H1 (cell line): ENCODE measurements around the gene ERAS. TPM values are rescaled to one million over a fixed set of nuclear protein-coding genes. Genes with fewer than 3 reads are reported as not detected.

Experiments
- CTCF ChIA-PET: fragments of 300-600 bp; sonication (Branson Sonifier 250); formaldehyde crosslinking; loops from one replicate; lab custom pipeline; 2021; ENCODE audit not compliant: partially characterized antibody; lab: Charles Lee
- POLR2A ChIA-PET: fragments of 300-600 bp; sonication (Branson Sonifier 250); formaldehyde crosslinking; loops from one replicate; lab custom pipeline; 2021; ENCODE audit warnings: inconsistent platforms; ENCODE audit not compliant: partially characterized antibody; lab: Charles Lee
- DNase-seq, 2 experiments: peaks; one replicate each; pipeline versions ENCODE4 v3.0.0 to v3.0.0-alpha.2; 2010 to 2022; ENCODE audit warnings: low spot score in 2 of 2, low read depth in 1 of 2, mixed read lengths in 1 of 2
- FAIRE-seq: peaks from 2 replicates; lab custom pipeline; 2011; peaks lifted over from hg19 to GRCh38; lab: Jason Lieb, UNC
- H2AFZ ChIP-seq: 2 replicates; pipeline ENCODE4 v1.8.1; 2012; ENCODE audit warnings: low read length, inconsistent platforms
- H2AK5ac ChIP-seq: 2 replicates; pipeline ENCODE4 v1.6.1; 2013; ENCODE audit warnings: low read depth, low read length
- H2BK120ac ChIP-seq: replicated peaks from 2 replicates; pipeline ENCODE3; 2013; ENCODE audit warnings: low read depth, low read length, inconsistent platforms
- H2BK12ac ChIP-seq: 2 replicates; pipeline ENCODE4 v1.6.1; 2013; ENCODE audit warnings: low read depth, low read length
- H2BK15ac ChIP-seq: 2 replicates; pipeline ENCODE4 v1.6.1; 2013; ENCODE audit warnings: low read length
- H2BK20ac ChIP-seq: 2 replicates; pipeline ENCODE4 v1.6.1; 2013; ENCODE audit warnings: low read length
- H2BK5ac ChIP-seq: 2 replicates; pipeline ENCODE4 v1.6.1; 2013; ENCODE audit warnings: low read depth, low read length
- H3K14ac ChIP-seq: 2 replicates; pipeline ENCODE4 v1.6.1; 2013; ENCODE audit warnings: inconsistent platforms; ENCODE audit not compliant: insufficient read length
- H3K18ac ChIP-seq: 2 replicates; pipeline ENCODE4 v1.6.1; 2013; ENCODE audit warnings: low read length; ENCODE audit errors: extremely low read depth
- H3K23ac ChIP-seq: 2 replicates; pipeline ENCODE4 v1.6.1; 2013; ENCODE audit warnings: inconsistent platforms; ENCODE audit not compliant: insufficient read length
- H3K23me2 ChIP-seq: 2 replicates; pipeline ENCODE4 v1.6.1; 2013; ENCODE audit warnings: low read depth, low read length
- H3K27ac ChIP-seq: 2 replicates; pipeline ENCODE4 v1.6.1; 2011; ENCODE audit warnings: low read depth, low read length, inconsistent platforms
- H3K27me3 ChIP-seq, 4 experiments: replicated peaks in 1 of 4; 1 replicate in 1 of 4; 2 replicates in 3 of 4; pipeline versions ENCODE4 v1.6.1 to v1.8.1; 2011 to 2013; ENCODE audit warnings: low read length in 3 of 4, mild to moderate bottlenecking in 3 of 4, inconsistent platforms in 2 of 4, mixed read lengths in 2 of 4, moderate library complexity in 1 of 4; ENCODE audit not compliant: control insufficient read depth in 3 of 4, insufficient read depth in 3 of 4; ENCODE audit errors: extremely low read depth in 1 of 4
- H3K36me3 ChIP-seq, 4 experiments: 2 replicates each; pipeline versions ENCODE4 v1.6.1 to v1.8.1; 2011 to 2013; ENCODE audit warnings: mild to moderate bottlenecking in 4 of 4, low read length in 3 of 4, moderate library complexity in 2 of 4, control low read depth in 1 of 4, inconsistent platforms in 1 of 4; ENCODE audit not compliant: insufficient read depth in 4 of 4, control insufficient read depth in 2 of 4
- H3K4ac ChIP-seq: replicated peaks from 2 replicates; pipeline ENCODE3; 2013; ENCODE audit warnings: low read length, low read depth, mixed read lengths, inconsistent platforms; ENCODE audit not compliant: insufficient read length
- H3K4me1 ChIP-seq, 4 experiments: replicated peaks in 1 of 4; 1 replicate in 1 of 4; 2 replicates in 3 of 4; pipeline versions ENCODE4 v1.6.1 to v1.8.1; 2011 to 2013; ENCODE audit warnings: low read length in 3 of 4, inconsistent platforms in 2 of 4, mixed read lengths in 1 of 4; ENCODE audit not compliant: insufficient read depth in 4 of 4, control insufficient read depth in 3 of 4
- H3K4me2 ChIP-seq, 2 experiments: 2 replicates each; pipeline versions ENCODE4 v1.6.1 to v1.8.1; 2011 to 2013; ENCODE audit warnings: low read depth in 2 of 2, low read length in 2 of 2, control low read depth in 1 of 2, inconsistent platforms in 1 of 2, mild to moderate bottlenecking in 1 of 2; ENCODE audit not compliant: insufficient read depth in 1 of 2
- H3K4me3 ChIP-seq, 4 experiments: fragments of 200-600, 300-600 bp in 1 of 4; sonication (generic), shearing (Covaris generic), sonication (Bioruptor Twin) in 1 of 4; 2 replicates each; pipeline versions ENCODE4 v1.5.1 to v1.8.1; 2011 to 2016; ENCODE audit warnings: low read length in 4 of 4, low read depth in 3 of 4, control low read depth in 2 of 4, inconsistent platforms in 2 of 4, mild to moderate bottlenecking in 2 of 4, mixed read lengths in 1 of 4, moderate library complexity in 1 of 4; ENCODE audit not compliant: insufficient read depth in 2 of 4; ENCODE audit errors: extremely low read depth in 1 of 4
- H3K56ac ChIP-seq: replicated peaks from 2 replicates; pipeline ENCODE3; 2013; ENCODE audit warnings: low read depth, mild to moderate bottlenecking, mixed read lengths, low read length, inconsistent platforms; ENCODE audit not compliant: insufficient read length
- H3K79me1 ChIP-seq: 2 replicates; pipeline ENCODE4 v1.6.1; 2013; ENCODE audit warnings: low read depth, low read length, control low read depth
- H3K79me2 ChIP-seq, 2 experiments: 2 replicates each; pipeline versions ENCODE4 v1.6.1 to v1.8.1; 2012 to 2013; ENCODE audit warnings: low read length in 2 of 2, mild to moderate bottlenecking in 2 of 2, inconsistent platforms in 1 of 2; ENCODE audit not compliant: insufficient read depth in 2 of 2, control insufficient read depth in 1 of 2
- H3K9ac ChIP-seq, 4 experiments: replicated peaks in 1 of 4; 1 replicate in 1 of 4; 2 replicates in 3 of 4; pipeline versions ENCODE4 v1.6.1 to v1.8.1; 2011 to 2013; ENCODE audit warnings: low read depth in 3 of 4, low read length in 3 of 4, control low read depth in 2 of 4, mild to moderate bottlenecking in 2 of 4, moderate library complexity in 2 of 4, inconsistent platforms in 1 of 4; ENCODE audit errors: extremely low read depth in 1 of 4
- H3K9me3 ChIP-seq, 2 experiments: 2 replicates each; pipeline versions ENCODE4 v1.6.1 to v1.8.1; 2012 to 2013; ENCODE audit warnings: mild to moderate bottlenecking in 2 of 2, moderate library complexity in 2 of 2, control low read depth in 1 of 2, inconsistent platforms in 1 of 2, low read depth in 1 of 2, low read length in 1 of 2, mixed read lengths in 1 of 2; ENCODE audit not compliant: insufficient read depth in 2 of 2
- H4K20me1 ChIP-seq, 2 experiments: replicated peaks in 1 of 2; 2 replicates each; pipeline versions ENCODE3 to v1.8.1; 2011 to 2013; ENCODE audit warnings: inconsistent platforms in 2 of 2, low read length in 2 of 2, mild to moderate bottlenecking in 1 of 2; ENCODE audit not compliant: insufficient read depth in 2 of 2, control insufficient read depth in 1 of 2
- H4K5ac ChIP-seq: 2 replicates; pipeline ENCODE4 v1.6.1; 2013; ENCODE audit warnings: low read length, low read depth, mixed read lengths, inconsistent platforms; ENCODE audit not compliant: insufficient read length
- H4K8ac ChIP-seq: 2 replicates; pipeline ENCODE4 v1.8.0; 2013; ENCODE audit warnings: mild to moderate bottlenecking, moderate library complexity, low read length, inconsistent platforms; ENCODE audit not compliant: insufficient read depth; ENCODE audit errors: extremely low read depth
- H4K91ac ChIP-seq: replicated peaks from 2 replicates; pipeline ENCODE3; 2013; ENCODE audit warnings: low read length, mixed read lengths, inconsistent platforms; ENCODE audit not compliant: insufficient read length
- ATF3 ChIP-seq: IDR thresholded peaks from 2 replicates; pipeline ENCODE4 v1.6.1; 2011; ENCODE audit warnings: low read depth, mild to moderate bottlenecking, low read length; ENCODE audit not compliant: insufficient read depth
- CTBP2 ChIP-seq: IDR thresholded peaks from 2 replicates; pipeline ENCODE4 v1.7.0; 2011; ENCODE audit warnings: borderline replicate concordance, mild to moderate bottlenecking, moderate library complexity, mixed read lengths, low read length; ENCODE audit not compliant: insufficient read depth, insufficient read length
- E2F6 ChIP-seq: IDR thresholded peaks from 2 replicates; pipeline ENCODE4 v1.6.1; 2012; ENCODE audit warnings: inconsistent platforms
- EGR1 ChIP-seq: IDR thresholded peaks from 2 replicates; pipeline ENCODE4 v1.6.1; 2011; ENCODE audit warnings: low read depth, low read length, borderline replicate concordance
- HDAC6 ChIP-seq: IDR thresholded peaks from one replicate; pipeline ENCODE4 v1.7.1; 2012; ENCODE audit warnings: low read depth, mild to moderate bottlenecking, inconsistent platforms, low read length, moderate library complexity
- TAF1 ChIP-seq: IDR thresholded peaks from 2 replicates; pipeline ENCODE4 v1.6.1; 2011; ENCODE audit warnings: mild to moderate bottlenecking, low read depth, low read length
- WGBS, 2 experiments: shearing (Covaris generic) in 1 of 2; methylation state at CpG; one replicate each; pipeline versions ENCODE4 v1.1.6 to v1.1.7; 2013 to 2015; ENCODE audit warnings: low lambda C conversion rate in 2 of 2, mixed read lengths in 2 of 2, inconsistent platforms in 1 of 2, low coverage in 1 of 2, missing lambda C conversion rate in 1 of 2; ENCODE audit not compliant: insufficient replicate concordance in 2 of 2, insufficient coverage in 1 of 2, insufficient read length in 1 of 2; ENCODE audit errors: extremely low coverage in 1 of 2, missing lambda C conversion rate in 1 of 2; 5-methylcytosine and 5-hydroxymethylcytosine counted together
- polyA plus RNA-seq, 7 experiments: library from polyadenylated mRNA; depleted of rRNA in 3 of 7; stranded (reverse) in 5 of 7; unstranded in 2 of 7; fragments of >200 nt in 5 of 7; fragments of 200-250 nt in 2 of 7; gene quantifications; 1 replicate in 5 of 7; 2 replicates in 1 of 7; 4 replicates in 1 of 7; pipeline versions ENCODE4 v1.2.1 to v1.2.3, GENCODE V29; 2011 to 2013; ENCODE audit warnings: missing spikeins in 2 of 7, mixed read lengths in 2 of 7
- total RNA-seq: library from RNA; stranded (reverse); fragmentation: NEBNext Ultra II Directional; extraction: Animal tissue kit (Norgen Biotek cat#: 25700); gene quantifications from 2 replicates; pipeline ENCODE4 v1.2.1, GENCODE V29; 2021

ERAS gene
- total and polyA plus RNA-seq, 2 of the 8 experiments (the other 6 are each of a cell fraction or from before 2014, with no cell fraction given), result 0.70 TPM; not detected in 1

- H4K91ac ChIP-seq, result no peak within 1 kb of the TSS
- H3K56ac ChIP-seq, result no peak within 1 kb of the TSS
Measured at GRCh38 chrX:48786341-48786800, 39.9 kb upstream of the ERAS start, which contains the start of gene GATA1. TSS of gene GATA1 (plus strand) at chrX:48786590. CDS start at chrX:48791110, 4,520 bp downstream.

More at GRCh38 chrX:48786341-48786800, 39.9 kb upstream of the ERAS start, which contains the start of gene GATA1:
- no peaks in the 10 kb centered on the region for H3K9me3 ChIP-seq
- no peak for FAIRE-seq
- no peak within 1 kb of the TSS for H3K4me2 ChIP-seq
- H3K27me3 ChIP-seq, result no peaks in the 10 kb centered on the region
- H2AFZ ChIP-seq, result no peak within 1 kb of the TSS
- H3K4ac ChIP-seq, result no peak within 1 kb of the TSS
- no peak within 1 kb of the TSS for H4K8ac ChIP-seq
- no peak within 1 kb of the TSS for H2BK5ac ChIP-seq
- no peak within 1 kb of the TSS for H3K4me3 ChIP-seq
- H4K5ac ChIP-seq, result no peak within 1 kb of the TSS
- no peak within 1 kb of the TSS for H3K18ac ChIP-seq
- CTCF ChIA-PET, result no interaction called here
- no peak within 1 kb of the TSS for H2BK15ac ChIP-seq
- H3K14ac ChIP-seq, result no peak within 1 kb of the TSS
- 89% methylated on average over 3 of the region's 7 CpGs; no CpG with 5 or more reads in 1 of the 2 experiments for WGBS, 2 experiments
- no peaks in the 10 kb centered on the region for H3K79me1 ChIP-seq
- H3K23me2 ChIP-seq, result no peaks in the 10 kb centered on the region
- H3K79me2 ChIP-seq, result no peaks in the 10 kb centered on the region
- H3K36me3 ChIP-seq, result no peaks in the 10 kb centered on the region
- POLR2A ChIA-PET, result no interaction called here
- H3K23ac ChIP-seq, result no peak within 1 kb of the TSS
- no peak within 1 kb of the TSS for H2BK12ac ChIP-seq
- no peak within 1 kb of the TSS for H2AK5ac ChIP-seq
- H2BK120ac ChIP-seq, result no peak within 1 kb of the TSS
- no peak within 1 kb of the TSS for H3K27ac ChIP-seq
- H3K9ac ChIP-seq, result no peak within 1 kb of the TSS
- DNase-seq, result no peak
- no peak within 1 kb of the TSS for H2BK20ac ChIP-seq
- H4K20me1 ChIP-seq, result no peaks in the 10 kb centered on the region
- TF ChIP-seq HDAC6 (no peak), EGR1 (no peak), TAF1 (no peak), CTBP2 (no peak), E2F6 (no peak), ATF3 (no peak)
- H3K4me1 ChIP-seq, result no peaks in the 10 kb centered on the region
